NCI-H1417 (cell line): ENCODE data around the gene PHTF2.

Experiments
- DNase-seq, 3 experiments: peaks; one replicate each; lab custom pipeline; 2025; lab: John Stamatoyannopoulos, UW

Gene PHTF2

GRCh38 chr7:77794000-77794399 lies 4.6 kb upstream of the PHTF2 start:
- no peak for DNase-seq

- DNase-seq, result no peak
Measured at GRCh38 chr7:77796109-77796508, 2.5 kb upstream of the PHTF2 start.

- peak in 1 of 3 experiments; percentile 51 for DNase-seq
Measured at GRCh38 chr7:77796960-77797359, 1.6 kb upstream of the PHTF2 start.

GRCh38 chr7:77797734-77798393 lies 709 bp upstream of the PHTF2 start:
- DNase-seq, result peak in 2 of 3 experiments; percentile 74 to 93

GRCh38 chr7:77799078-77799964 lies 748 bp downstream of the PHTF2 start:
- peak; percentile 38 to 87 (median 84) for DNase-seq

- DNase-seq, result no peak
Measured at GRCh38 chr7:77800158-77800557, 1.6 kb downstream of the PHTF2 start.

GRCh38 chr7:77800730-77801129 lies 2.2 kb downstream of the PHTF2 start:
- DNase-seq, result no peak

- DNase-seq, result no peak
Measured at GRCh38 chr7:77802557-77803405, 4.2 kb downstream of the PHTF2 start.

GRCh38 chr7:77806425-77806824 lies 7.9 kb downstream of the PHTF2 start:
- no peak for DNase-seq

- no peak for DNase-seq
Measured at GRCh38 chr7:77808517-77808916, 9.9 kb downstream of the PHTF2 start.

GRCh38 chr7:77811516-77812289 lies 13.1 kb downstream of the PHTF2 start:
- DNase-seq, result no peak

- no peak for DNase-seq
Measured at GRCh38 chr7:77812290-77812685, 13.7 kb downstream of the PHTF2 start.

GRCh38 chr7:77813180-77813579 lies 14.6 kb downstream of the PHTF2 start:
- no peak for DNase-seq

GRCh38 chr7:77819021-77819420 lies 20.4 kb downstream of the PHTF2 start:
- DNase-seq, result no peak

- no peak for DNase-seq
Measured at GRCh38 chr7:77820967-77821366, 22.4 kb downstream of the PHTF2 start.

- DNase-seq, result no peak
Measured at GRCh38 chr7:77822269-77822668, 23.7 kb downstream of the PHTF2 start.

- DNase-seq, result no peak
Measured at GRCh38 chr7:77823787-77824186, 25.2 kb downstream of the PHTF2 start.

GRCh38 chr7:77824636-77825035 lies 26.1 kb downstream of the PHTF2 start:
- DNase-seq, result no peak

- DNase-seq, result no peak
Measured at GRCh38 chr7:77825131-77825530, 26.6 kb downstream of the PHTF2 start.

GRCh38 chr7:77826300-77826699 lies 27.7 kb downstream of the PHTF2 start:
- no peak for DNase-seq

- DNase-seq, result peak in 1 of 3 experiments; percentile 38
Measured at GRCh38 chr7:77827999-77828398, 29.4 kb downstream of the PHTF2 start.
